GM18519 (cell line): ENCODE measurements around the gene HASPIN.
A peak's percentile ranks its signal among the peaks of the same experiment; 100 is the strongest.

Experiments used
- ATAC-seq: cut with Tn5 transposase; IDR thresholded peaks from one replicate; pipeline ENCODE4 v1.9.1; 2021; ENCODE audit warnings: mild to moderate bottlenecking, moderate library complexity; ENCODE audit not compliant: unreplicated experiment, low FRiP score

Gene HASPIN

DNA sequence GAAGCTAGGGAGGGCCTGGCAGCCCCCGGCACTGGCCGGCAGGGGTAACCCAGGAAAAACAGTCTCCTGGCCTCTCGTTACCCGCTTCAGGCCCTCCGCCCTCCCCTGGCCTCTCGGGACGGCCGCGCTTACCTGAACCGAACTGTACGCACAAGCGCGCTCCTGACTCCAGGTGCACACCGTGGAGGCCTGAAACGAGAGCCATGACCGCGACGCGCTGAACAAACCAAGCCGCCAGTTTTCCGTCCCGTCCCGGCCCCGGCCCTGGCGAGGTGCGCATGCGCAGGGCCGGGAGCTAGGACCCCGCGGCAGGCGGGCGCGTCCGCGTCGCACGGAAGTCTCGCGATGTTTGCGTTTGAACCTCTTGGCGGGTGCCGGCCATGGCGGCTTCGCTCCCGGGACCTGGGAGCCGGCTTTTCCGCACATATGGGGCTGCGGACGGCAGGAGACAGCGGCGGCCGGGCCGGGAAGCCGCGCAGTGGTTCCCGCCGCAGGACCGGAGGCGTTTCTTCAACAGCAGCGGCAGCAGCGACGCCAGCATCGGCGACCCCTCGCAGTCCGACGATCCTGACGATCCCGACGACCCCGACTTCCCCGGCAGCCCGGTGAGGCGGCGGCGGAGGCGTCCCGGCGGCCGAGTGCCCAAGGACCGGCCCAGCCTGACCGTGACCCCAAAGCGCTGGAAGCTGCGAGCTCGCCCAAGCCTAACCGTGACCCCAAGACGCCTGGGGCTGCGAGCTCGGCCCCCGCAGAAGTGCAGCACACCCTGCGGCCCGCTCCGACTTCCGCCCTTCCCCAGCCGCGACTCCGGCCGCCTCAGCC lies at the start of gene HASPIN:
TSS of gene HASPIN (plus strand) at position 348 of the 822 bp plus-strand sequence. CDS start at position 381, 33 bp downstream.
- ATAC-seq: peak; percentile 72

GRCh38 chr17:3675886-3676285 lies 47.8 kb upstream of the HASPIN start:
- ATAC-seq: no peak

GRCh38 chr17:3678095-3678820 lies 45.4 kb upstream of the HASPIN start:
- ATAC-seq: no peak

DNA sequence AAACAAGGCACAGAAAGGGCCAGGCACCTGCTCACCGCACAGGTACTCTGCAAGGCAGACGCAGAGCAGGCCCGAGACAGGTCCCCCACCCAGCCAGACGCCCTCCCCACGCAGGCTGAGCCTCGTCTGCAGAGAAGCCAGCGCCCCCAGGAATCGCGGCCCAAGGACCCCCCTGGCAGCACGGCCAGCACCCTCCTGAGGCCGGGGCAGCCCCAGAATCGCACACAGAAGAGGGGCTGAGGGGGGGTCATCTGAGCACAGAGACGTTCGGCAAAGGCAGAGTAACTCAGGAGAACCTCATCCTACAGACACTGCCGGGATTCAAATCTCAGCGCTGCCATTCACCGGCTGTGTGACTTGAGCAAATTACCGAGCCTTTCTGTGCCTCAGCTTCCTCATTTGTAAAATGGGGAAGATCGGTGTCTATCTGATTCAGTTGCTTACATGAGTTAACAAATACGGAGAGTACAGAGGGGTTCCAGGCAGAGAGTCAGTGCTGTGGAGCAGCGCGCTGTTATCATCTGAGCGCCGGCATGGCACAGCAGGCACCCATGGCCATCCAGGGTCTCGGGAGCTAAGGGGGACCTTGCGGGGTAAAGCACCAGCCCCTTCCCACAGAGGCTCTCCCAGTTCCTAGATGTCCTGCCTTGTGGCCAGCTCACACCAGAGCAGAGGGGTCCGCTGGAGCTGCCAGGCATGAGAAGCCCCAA lies 44.7 kb upstream of the HASPIN start:
- no peak for ATAC-seq

DNA sequence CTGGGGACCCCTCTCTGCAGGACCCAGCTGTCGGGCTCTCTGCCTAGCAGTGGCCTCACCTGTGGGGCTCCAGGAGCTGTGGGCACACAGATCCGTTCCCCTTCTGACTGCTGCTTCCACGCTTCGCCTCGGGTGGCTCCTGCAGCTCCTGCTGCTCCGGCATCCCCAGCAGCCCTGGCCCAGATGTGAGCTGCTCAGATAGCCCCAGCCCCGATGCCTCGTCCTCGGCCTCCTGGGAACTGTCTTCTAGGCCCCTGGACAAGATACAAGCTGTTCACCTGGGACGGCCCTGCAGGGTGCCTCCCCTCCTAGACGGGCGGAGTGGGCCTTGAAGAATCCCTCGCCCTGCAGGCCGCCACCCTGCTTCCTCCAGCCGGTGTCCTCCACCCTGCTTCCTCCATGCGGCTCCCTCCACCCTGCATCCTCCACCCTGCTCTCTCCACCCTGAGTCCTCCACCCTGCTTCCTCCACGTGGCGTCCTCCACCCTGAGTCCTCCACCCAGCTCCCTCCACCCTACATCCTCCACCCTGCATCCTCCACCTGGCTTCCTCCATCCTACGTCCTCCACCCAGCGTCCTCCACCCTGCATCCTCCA lies 44.1 kb upstream of the HASPIN start:
- no peak for ATAC-seq

- ATAC-seq: no peak
Observed at GRCh38 chr17:3681057-3681456, 42.6 kb upstream of the HASPIN start.

GRCh38 chr17:3681565-3681964 lies 42.1 kb upstream of the HASPIN start:
- no peak for ATAC-seq

- ATAC-seq: no peak
Observed at GRCh38 chr17:3682033-3682432, 41.7 kb upstream of the HASPIN start.

DNA sequence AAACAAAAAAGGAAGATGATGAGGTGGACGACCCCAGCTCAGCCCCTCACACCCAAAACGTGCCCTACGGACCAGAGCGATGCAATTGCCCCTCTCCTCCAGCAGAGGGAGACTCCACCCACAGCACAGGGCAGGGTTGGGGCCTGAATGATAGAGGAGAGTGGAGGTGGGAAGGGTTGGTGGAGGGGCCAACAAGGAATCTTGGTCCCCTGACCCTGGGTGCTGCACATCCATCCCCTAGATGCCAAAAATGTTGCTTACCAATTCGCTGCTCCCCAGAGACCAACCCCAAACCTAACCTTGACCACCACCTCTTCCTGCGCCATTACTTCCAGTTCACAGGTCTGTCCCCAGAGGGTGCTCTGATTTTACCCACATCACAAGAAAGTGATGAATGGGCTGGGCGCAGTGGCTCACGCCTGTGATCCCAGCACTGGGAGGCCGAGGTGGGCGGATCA lies 40.6 kb upstream of the HASPIN start:
- ATAC-seq: no peak

- ATAC-seq: no peak
Observed at GRCh38 chr17:3685174-3685573, 38.5 kb upstream of the HASPIN start.

DNA sequence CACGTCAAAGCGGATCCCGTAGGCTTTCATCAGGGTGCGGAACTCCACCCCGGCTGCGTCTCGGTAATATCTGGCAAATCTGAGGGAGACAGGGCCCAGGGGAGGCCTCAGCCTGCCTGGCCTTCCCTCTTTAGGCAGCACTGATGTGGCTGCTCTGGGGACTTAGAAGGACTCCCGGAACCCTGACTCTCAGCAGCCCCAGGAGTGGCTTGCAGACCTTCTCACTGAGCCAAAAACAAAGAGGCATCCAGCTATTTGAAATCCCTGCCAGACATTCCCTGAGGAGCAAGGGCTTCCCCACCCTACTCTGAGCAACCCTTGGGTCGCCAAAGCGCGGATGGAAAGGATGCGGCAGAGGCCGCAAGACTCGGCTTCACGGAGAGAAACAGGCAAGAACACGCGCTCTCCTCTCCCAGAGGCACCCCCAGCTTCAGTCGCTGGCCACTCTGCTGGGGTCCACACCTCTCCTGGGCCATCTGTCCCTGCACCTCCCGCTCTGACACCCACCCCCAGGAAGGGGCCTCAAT lies 35.6 kb upstream of the HASPIN start:
- ATAC-seq: no peak

- no peak for ATAC-seq
Observed at GRCh38 chr17:3688852-3689261, 34.8 kb upstream of the HASPIN start.

DNA sequence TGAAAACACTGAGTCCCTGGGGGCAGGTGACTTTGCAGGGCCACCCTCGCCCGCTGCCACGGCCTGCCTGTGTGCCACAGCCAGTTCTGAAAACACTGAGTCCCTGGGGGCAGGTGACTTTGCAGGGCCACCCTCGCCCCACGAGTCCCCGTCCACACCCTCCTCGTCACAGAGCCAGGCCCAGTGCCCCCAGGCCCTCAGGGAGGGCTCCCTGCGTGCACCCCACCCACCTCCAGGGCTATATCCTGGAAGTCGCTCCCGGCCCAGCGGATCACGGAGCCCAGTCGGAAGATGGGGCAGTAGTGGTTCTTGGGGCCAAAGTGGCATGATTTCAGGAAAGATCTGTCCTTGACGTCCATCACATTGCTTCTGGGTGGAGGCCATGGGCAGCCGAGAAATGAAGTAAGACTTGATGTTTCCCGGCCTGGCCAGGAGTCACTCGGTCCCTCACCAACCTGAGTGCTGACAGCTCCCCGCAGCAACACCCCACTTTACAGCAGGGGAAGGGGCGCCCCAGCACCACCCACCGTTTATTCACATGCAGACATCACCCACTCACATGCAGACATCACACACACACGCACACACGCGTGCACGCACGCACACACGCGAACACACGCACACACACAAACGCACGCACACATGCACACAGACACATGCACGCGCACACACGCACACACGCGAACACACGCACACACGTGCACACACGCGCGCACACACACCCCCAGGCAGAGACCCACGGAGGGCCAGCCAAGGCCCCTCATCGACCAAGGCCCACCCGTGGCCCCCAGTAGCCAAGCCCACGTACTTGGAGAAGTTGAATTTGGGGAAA lies 34.2 kb upstream of the HASPIN start:
- ATAC-seq: no peak

DNA sequence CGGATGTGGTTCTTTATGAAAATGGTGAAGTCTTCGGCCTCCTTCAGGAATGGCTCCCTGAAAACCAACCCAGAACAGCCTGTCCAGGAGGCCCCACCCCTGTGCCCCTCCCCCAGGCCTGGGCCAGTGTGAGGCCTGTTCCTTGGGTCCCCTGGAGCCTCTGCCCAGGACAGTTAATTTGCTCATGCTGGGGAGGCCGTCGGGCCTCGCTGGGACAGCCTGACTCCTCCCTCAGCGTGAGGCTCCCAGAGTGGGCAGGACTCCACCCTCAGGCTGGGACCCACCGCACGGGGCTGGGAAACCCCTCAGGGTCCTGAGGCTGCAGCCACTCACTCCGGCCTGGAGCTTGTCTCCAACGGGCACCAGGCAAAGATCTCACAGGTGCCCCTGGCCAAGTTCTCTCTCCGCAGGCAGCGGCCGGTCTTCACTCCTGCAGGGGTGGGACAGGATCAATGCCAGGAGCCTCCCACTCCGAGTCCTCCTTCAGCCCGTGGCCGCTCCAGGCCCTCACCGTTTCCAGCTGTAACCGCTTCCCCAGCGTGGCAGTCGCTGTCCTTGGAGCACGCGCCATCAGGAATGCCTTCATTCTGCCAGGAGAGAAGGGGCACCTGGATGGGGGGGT lies 33.5 kb upstream of the HASPIN start:
- ATAC-seq: no peak

DNA sequence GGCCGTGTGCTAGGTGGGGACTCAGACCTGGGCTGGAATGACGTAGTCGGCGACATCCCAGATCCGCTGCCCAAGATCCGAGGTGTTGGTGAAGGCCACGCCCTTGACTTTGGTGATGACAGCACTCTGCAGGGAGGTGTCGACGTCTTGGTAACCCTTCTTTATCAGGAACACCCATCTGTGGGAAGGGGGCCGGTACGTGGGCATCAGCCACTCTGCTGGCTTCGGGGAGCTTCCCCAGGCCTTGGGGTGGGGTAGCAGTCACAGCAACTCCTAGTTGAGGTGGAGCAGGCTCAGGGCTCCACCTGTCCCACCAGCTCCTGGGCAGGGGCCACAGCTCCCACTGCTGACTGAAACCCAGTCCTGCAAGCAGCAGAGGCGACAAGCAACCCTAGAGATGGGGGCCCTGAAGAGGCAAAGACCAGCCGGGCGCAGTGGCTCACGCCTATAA lies 32.1 kb upstream of the HASPIN start:
- no peak for ATAC-seq

GRCh38 chr17:3692346-3692745 lies 31.4 kb upstream of the HASPIN start:
- ATAC-seq: no peak

GRCh38 chr17:3693141-3693540 lies 30.6 kb upstream of the HASPIN start:
- ATAC-seq: no peak

GRCh38 chr17:3693829-3694231 lies 29.9 kb upstream of the HASPIN start:
- no peak for ATAC-seq

GRCh38 chr17:3695129-3695722 lies 28.5 kb upstream of the HASPIN start:
- ATAC-seq: no peak
